ENCODE data around the gene SCARB1. TPM values are rescaled to one million over a fixed set of nuclear protein-coding genes. Genes with fewer than 3 reads are reported as not detected.

SCARB1 gene
- total RNA-seq, 1 donor from 2014 or later: 10.2 TPM

DNA sequence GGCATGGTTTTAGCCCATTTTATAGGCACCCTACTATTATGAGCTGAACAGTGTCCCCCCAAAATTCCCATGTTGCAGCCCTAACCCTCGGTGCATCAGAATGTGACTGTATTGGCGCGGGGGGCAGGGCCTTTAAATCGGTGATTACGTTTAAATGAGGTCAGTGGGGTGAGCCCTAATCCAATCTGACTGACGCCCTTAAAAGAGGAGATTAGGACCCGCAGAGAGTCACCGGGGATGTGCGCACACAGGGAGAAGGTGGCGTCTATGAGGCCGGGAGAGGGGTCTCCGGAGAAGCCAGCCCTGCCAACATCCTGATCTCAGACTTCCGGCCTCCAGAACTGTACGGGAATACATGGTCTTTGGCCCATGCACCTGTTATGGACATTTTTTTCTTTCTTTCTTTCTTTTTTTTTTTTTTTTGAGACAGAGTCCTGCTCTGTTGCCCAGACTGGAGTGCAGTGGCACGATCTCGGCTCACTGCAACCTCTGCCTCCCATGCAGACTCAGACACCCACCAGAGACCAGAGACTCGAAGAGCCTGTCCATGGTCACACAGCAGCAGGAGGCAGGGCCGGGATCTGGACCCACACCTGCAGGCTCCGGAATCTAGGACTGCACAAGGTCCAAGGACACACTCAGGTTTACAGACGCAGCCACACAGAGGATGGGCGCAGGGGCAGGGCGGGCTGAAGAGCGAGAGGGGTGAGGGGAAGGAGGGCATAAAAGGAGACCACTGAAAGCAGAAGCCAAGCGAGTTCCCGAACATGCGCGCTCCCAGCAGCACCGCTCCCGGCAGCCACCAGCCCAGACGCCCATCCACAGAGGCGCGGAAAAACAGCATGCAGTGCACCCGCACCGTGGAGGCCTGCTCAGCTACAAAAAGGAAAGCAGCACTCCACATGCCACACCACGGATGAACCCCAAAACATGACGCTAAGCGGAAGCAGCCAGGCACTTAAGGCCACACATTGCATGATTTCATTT lies 19.0 kb downstream of the SCARB1 start:
- intact Hi-C loops (cut with micrococcal nuclease): no loop called here

- intact Hi-C loops (cut with micrococcal nuclease): no loop called here
These were observed 20.7 kb downstream of the SCARB1 start for GRCh38 chr12:124842800-124843510.

DNA sequence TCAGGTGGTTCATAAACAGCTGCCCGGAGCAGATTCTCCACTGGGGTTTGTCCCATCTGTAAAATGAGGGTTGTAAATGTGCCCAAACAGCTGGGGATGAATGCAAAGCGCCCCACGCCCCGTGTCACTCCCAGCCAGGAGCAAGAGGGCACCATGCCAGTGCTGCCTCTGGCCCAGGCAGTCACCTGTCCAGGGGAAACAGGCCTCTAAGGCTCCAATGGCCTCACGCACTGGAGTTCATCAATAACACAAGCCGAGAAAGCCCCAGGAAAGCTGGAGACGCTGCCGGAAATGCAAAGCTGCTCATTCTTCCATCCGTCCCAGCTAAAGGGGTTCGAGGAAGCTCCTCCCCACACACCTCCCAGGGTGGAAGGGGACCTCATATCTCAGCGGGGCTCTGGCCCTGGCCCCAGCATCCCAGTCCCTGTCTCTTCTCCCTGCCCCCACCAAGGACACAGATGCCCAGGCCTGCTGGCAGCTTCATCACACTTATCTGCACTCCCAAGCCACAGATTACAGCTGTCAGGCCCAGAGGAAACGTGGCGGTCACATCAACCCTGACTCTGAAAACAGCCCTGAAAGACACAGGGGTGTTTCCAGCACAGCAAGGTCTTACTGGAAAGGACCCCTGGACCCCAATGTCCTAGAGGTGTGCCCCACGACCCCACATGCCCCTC lies 21.5 kb downstream of the SCARB1 start:
- intact Hi-C loops (cut with micrococcal nuclease): no loop called here

- intact Hi-C loops (cut with micrococcal nuclease): no loop called here
These were observed 22.1 kb downstream of the SCARB1 start for GRCh38 chr12:124841558-124841945.

- intact Hi-C loops (cut with micrococcal nuclease): no loop called here
These were observed 25.5 kb downstream of the SCARB1 start for GRCh38 chr12:124837958-124838803.

DNA sequence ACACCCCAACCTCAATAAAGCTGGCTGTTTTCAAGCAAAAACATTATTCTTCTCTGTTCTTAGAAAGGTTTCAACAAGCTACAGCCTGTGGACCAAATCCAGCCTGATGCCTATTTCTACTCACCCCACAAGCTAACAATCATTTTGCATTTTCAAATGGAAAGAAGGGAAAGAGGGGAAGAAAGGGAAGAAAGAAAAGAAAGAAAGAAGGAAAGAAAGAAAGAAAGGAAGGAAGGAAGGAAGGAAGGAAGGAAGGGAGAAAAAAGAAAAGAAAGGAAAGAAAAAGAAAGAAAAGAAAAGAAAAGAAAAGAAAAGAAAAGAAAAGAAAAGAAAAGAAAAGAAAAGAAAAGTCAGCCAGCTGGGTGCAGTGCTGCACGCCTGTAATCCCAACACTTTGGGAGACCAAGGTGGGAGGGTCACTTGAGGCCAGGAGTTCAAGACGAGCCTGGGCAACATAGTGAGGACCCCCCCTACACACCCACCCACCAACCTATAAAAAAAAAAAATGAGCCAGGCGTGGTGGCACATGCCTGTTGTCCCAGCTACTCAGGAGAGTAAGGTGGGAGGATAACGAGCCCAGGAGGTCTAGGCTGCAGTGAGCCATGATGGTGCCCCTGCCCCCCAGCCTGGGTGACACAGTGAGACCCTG lies 26.3 kb downstream of the SCARB1 start:
- intact Hi-C loops (cut with micrococcal nuclease): no loop called here

DNA sequence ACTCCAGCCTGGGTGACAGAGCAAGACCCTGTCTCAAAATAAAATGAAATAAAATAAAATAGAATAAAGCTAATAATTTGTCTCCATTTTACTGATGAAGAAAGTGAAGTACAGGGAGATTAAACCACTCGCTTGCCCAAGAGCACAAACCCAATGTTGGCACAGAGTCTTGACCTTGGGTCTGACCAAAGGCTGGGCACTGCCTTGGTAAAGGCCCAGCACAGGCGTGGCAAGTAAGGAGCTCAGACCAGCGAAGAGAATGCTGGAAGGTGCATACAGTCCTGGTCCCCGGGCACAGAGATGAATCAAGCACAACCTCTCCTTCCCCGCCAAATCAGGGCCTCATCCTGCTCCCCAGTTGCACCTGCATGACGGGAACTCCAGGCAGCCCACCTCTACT lies 26.9 kb downstream of the SCARB1 start:
- intact Hi-C loops (cut with micrococcal nuclease): no loop called here

- intact Hi-C loops (cut with micrococcal nuclease): no loop called here
These were observed 27.8 kb downstream of the SCARB1 start for GRCh38 chr12:124835656-124836410.

- intact Hi-C loops (cut with micrococcal nuclease): no loop called here
These were observed 28.8 kb downstream of the SCARB1 start for GRCh38 chr12:124834822-124835221.

GRCh38 chr12:124833693-124834122 lies 30.0 kb downstream of the SCARB1 start:
- intact Hi-C loops (cut with micrococcal nuclease): no loop called here

- intact Hi-C loops (cut with micrococcal nuclease): no loop called here
These were observed 30.8 kb downstream of the SCARB1 start for GRCh38 chr12:124832856-124833255.

GRCh38 chr12:124831590-124831989 lies 32.1 kb downstream of the SCARB1 start:
- intact Hi-C loops (cut with micrococcal nuclease): no loop called here

- intact Hi-C loops (cut with micrococcal nuclease): no loop called here
These were observed 33.4 kb downstream of the SCARB1 start for GRCh38 chr12:124830306-124830705.

DNA sequence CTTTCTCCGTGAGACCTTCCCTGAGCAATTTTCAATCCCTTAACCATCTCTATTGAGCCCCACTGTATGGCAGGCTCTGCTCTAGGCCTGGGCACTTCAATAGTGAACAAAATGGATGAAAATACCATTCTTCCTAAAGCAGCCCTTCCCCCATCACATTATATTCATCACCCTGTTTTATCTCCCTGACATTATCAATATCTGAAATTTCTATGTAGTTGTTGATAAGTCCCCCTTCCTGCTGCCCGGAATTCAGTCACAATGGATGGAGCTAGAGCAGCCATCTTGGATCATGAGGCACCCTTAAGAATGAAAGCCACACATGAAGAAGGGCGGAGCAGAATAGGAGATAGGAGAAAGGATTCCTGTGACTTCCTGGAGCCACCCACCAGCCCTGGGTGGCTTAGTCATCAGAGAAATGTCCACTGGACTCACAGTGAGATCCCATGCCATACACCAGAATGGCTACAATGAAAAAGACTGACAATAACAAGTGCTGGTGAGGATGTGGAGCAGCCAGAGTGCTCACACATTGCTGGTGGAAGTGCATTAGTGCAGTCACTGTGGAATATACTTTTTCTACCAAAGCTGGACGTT lies 33.9 kb downstream of the SCARB1 start:
- intact Hi-C loops (cut with micrococcal nuclease): no loop called here

GRCh38 chr12:124829008-124829707 lies 34.5 kb downstream of the SCARB1 start:
- intact Hi-C loops (cut with micrococcal nuclease): no loop called here

- intact Hi-C loops (cut with micrococcal nuclease): no loop called here
These were observed 35.2 kb downstream of the SCARB1 start for GRCh38 chr12:124828264-124829007.

- intact Hi-C loops (cut with micrococcal nuclease): no loop called here
These were observed 36.0 kb downstream of the SCARB1 start for GRCh38 chr12:124827588-124828184.

All from T-helper 2 cell treated with Interferon-gamma antibody and Interleukin-4, amounts not matched to agents 100 ng/mL and 5 ng/mL, for 36 hours (primary cell).